ENCODE data around the gene QRSL1.

DNA sequence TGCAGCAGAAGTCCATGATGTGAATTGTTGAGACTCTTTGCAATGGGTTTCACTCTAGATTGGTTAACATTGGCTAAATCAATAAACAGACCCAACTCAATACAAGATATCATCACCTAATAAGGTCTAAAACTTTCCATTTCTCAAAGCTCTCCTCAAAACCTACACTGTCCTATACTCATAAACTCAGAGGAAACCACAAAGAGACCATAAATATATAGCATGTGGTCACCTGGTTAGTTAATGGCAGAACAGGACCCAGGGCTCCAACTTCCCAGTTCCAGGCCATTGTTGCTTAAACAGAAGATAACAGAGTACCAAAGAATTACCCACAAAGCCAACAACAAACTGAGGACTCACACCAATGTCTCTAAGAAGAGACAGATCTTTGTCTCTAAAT is 12.1 kb upstream of the QRSL1 start:
- TF ChIP-seq, protein P1, sequence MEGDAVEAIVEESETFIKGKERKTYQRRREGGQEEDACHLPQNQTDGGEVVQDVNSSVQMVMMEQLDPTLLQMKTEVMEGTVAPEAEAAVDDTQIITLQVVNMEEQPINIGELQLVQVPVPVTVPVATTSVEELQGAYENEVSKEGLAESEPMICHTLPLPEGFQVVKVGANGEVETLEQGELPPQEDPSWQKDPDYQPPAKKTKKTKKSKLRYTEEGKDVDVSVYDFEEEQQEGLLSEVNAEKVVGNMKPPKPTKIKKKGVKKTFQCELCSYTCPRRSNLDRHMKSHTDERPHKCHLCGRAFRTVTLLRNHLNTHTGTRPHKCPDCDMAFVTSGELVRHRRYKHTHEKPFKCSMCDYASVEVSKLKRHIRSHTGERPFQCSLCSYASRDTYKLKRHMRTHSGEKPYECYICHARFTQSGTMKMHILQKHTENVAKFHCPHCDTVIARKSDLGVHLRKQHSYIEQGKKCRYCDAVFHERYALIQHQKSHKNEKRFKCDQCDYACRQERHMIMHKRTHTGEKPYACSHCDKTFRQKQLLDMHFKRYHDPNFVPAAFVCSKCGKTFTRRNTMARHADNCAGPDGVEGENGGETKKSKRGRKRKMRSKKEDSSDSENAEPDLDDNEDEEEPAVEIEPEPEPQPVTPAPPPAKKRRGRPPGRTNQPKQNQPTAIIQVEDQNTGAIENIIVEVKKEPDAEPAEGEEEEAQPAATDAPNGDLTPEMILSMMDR (IDR thresholded peaks at IDR 0.05): no peak
- TF ChIP-seq POLR2A (IDR thresholded peaks at IDR 0.05) (no peak), EP300 (IDR thresholded peaks at IDR 0.05) (no peak)
